ENCODE results near the gene THAP11.

DNA sequence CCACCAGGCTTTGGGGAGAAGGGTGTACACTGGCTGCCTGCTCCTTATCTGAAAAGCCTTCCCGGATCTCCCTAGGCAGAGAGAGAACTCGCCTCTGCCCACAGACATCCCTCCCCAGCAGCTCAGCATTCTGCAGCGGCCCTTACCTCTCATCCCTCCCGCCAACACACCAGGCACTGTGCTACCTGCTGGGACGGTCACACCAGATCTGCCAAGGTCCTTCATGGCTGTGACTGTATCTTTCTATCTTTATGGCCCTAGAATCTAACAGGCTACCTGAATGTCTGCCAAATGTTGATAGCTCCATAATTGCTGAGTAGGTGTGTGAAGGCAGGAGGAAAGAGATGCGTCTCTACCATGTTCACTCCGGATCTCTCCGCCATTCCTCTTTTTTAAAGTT lies 27.6 kb upstream of the THAP11 start:
- TF ChIP-seq CTCF (IDR thresholded peaks at IDR 0.05; ENCODE audit: insufficient read depth, low read length) (no peak), POLR2AphosphoS5 (IDR thresholded peaks at IDR 0.05; ENCODE audit: low read depth) (no peak)

All from HL-60 (cell line).